Measurements from ENCODE around the gene GTF2IRD1. TPM values are rescaled to one million over a fixed set of nuclear protein-coding genes. Genes with fewer than 3 reads are reported as not detected.
"Not testable (repeated sequence)": the region's sequence is repeated elsewhere in the genome, so short reads cannot be mapped to it uniquely, and the experiment has no call there.

GTF2IRD1 gene
- total RNA-seq, 4 donors from 2014 or later, result 2.8 to 27.1 (median 17.1) TPM

- Histone ChIP-seq H3K9me3 (no peaks in the 10 kb centered on the region), H3K27ac (no peak overlapping the region), H3K4me3 (no peak overlapping the region), H3K4me1 (no peaks in the 10 kb centered on the region), H3K27me3 (no peaks in the 10 kb centered on the region), H3K36me3 (no peaks in the 10 kb centered on the region)
- DNase-seq, result no peak
- TF ChIP-seq POLR2A (IDR thresholded peaks at IDR 0.05) (no peak), CTCF (IDR thresholded peaks at IDR 0.05) (no peak)
Measured at GRCh38 chr7:74496272-74496671, 42.6 kb downstream of the GTF2IRD1 start.

- H3K4me1 ChIP-seq, H3K4me3 ChIP-seq, DNase-seq, H3K27me3 ChIP-seq, H3K27ac ChIP-seq, H3K9me3 ChIP-seq, H3K36me3 ChIP-seq: not testable (repeated sequence)
Measured at GRCh38 chr7:74496773-74497172, 43.1 kb downstream of the GTF2IRD1 start.

- Histone ChIP-seq H3K36me3 (no peaks in the 10 kb centered on the region), H3K27ac (no peak overlapping the region), H3K9me3 (no peaks in the 10 kb centered on the region), H3K4me3 (no peak overlapping the region), H3K27me3 (no peaks in the 10 kb centered on the region), H3K4me1 (no peaks in the 10 kb centered on the region)
- no peak for DNase-seq
- TF ChIP-seq CTCF (IDR thresholded peaks at IDR 0.05) (no peak), POLR2A (IDR thresholded peaks at IDR 0.05) (no peak)
Measured at GRCh38 chr7:74498354-74498753, 44.6 kb downstream of the GTF2IRD1 start.

- Histone ChIP-seq H3K27me3 (no peaks in the 10 kb centered on the region), H3K9me3 (no peaks in the 10 kb centered on the region), H3K36me3 (no peaks in the 10 kb centered on the region), H3K4me1 (no peaks in the 10 kb centered on the region), H3K4me3 (no peak overlapping the region), H3K27ac (no peak overlapping the region)
- no peak for DNase-seq
- TF ChIP-seq CTCF (IDR thresholded peaks at IDR 0.05) (no peak), POLR2A (IDR thresholded peaks at IDR 0.05) (no peak)
Measured at GRCh38 chr7:74498996-74499834, 45.5 kb downstream of the GTF2IRD1 start.

GRCh38 chr7:74499835-74500388 lies 46.2 kb downstream of the GTF2IRD1 start:
- DNase-seq, result no peak
- Histone ChIP-seq H3K4me3 (no peak overlapping the region), H3K27ac (no peak overlapping the region), H3K27me3 (no peaks in the 10 kb centered on the region), H3K36me3 (no peaks in the 10 kb centered on the region), H3K9me3 (no peaks in the 10 kb centered on the region), H3K4me1 (no peaks in the 10 kb centered on the region)
- no peak for TF ChIP-seq POLR2A (IDR thresholded peaks at IDR 0.05)
- no peak for TF ChIP-seq CTCF (IDR thresholded peaks at IDR 0.05)

- Histone ChIP-seq H3K4me3 (no peak overlapping the region), H3K36me3 (no peaks in the 10 kb centered on the region), H3K27ac (no peak overlapping the region), H3K9me3 (no peaks in the 10 kb centered on the region), H3K4me1 (peaks cover 0 to 5% (median 0%) of the 10 kb centered on the region in 4 donors), H3K27me3 (no peaks in the 10 kb centered on the region)
- TF ChIP-seq POLR2A (IDR thresholded peaks at IDR 0.05), result no peak
- no peak for TF ChIP-seq CTCF (IDR thresholded peaks at IDR 0.05)
- no peak for DNase-seq
Measured at GRCh38 chr7:74501298-74501697, 47.6 kb downstream of the GTF2IRD1 start.

All from Peyer's patch (tissue), 4 donors.